HG03521 (cell line): ENCODE data around the gene NCOR2.

Experiments used
- ATAC-seq: cut with Tn5 transposase; IDR thresholded peaks from one replicate; pipeline ENCODE4 v1.9.1; 2021; ENCODE audit warnings: mild to moderate bottlenecking, moderate library complexity; ENCODE audit not compliant: unreplicated experiment

NCOR2 gene

DNA sequence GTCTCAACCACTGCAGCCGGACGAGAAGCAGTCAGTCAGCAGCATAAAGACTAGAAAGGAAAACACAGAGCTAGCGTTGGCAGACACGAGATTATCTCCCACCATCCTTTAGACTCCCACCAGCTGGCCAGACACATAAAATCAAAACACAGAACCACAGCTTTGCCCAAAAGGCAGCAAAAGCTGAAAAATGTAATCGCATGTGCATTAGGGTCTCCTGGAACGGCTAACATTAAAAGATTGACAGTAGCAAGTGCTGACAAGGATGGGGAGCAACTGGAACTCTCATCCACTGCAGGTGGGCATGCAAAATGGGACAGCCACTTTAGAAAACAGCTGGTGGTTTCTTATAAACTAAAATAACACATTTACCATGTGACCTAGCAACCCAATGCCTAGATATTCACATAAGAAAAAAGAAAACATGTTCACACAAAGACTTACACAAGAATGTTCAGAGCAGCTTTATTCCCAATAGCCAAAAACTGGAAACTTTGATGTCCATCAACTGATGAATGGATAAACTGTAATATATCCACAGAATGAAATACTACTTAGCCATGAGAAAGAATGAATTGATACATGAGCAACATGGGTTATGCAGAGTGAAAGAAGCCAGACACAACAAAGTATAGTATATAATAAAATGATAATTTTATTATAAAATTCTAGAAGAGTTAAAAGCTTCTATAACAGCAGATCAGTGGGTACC, 37.7 kb downstream of the NCOR2 start:
- ATAC-seq: no peak

DNA sequence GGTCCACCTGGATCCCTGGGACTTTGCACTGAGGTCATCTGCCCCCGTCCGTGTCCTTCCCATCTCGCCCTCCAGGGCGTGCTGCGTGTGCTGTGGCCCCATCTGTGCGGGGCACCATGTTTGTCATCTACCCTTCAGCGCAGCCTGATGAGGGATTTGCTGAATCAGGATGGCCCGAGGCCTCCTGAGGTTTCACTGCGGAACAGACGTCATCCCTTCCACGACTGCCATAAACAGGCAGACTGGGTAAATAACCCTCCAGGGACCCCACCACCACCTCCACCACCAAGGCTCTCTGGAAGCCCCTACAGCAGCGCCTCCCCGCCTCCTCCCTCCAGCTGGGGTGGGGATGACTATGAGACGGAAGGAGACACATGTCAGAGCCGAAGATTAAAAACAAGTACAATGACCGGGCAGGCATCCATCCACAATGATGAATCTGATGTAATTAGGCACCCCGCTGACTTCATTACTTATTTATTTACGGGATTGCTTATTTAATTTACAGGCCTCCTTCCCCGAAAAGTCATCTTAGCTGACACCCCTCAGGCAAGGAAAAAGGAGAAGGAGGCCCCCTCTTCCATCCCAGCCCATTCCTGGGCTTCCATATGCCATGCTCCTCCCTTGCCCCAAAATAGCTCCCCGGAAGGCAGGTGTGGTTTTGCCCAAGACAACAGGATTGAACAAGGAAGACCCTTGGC, 39.4 kb downstream of the NCOR2 start:
- ATAC-seq: no peak

DNA sequence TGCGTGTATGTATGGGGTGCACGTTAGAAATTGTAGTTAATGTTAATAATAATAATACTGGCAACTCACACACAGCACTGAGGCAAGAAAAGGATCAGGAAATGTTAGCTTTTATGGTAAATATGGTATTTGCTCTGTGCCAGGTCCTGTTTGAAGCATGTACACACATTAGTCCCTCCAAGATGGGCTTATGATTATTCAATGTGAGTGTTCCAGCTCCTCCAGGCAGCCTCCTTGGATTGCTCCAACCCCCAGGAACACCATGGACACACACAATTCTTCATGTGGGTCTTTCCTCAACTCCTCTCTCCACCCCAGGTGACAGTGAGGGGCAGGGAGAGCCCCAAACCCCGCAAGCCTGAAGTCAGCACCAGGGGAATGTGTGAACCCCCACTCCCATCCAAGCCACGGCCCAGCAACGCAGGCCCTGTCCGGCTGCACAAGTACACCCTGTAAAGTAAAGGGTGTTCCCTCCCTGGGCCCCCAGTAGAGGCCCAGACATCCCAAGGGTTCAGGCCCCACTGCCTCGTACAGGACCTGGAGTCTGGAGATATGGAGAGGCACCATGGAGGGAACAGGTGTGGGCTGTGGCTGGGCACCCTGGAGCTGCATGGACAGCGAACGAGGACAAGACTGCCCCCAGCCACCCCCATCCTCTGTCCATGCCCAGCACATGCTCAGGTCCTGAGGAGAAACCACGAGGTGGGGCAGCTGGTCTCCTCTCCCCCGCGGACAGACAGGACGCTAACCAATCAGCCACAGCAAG, 41.3 kb downstream of the NCOR2 start:
- ATAC-seq: no peak

DNA sequence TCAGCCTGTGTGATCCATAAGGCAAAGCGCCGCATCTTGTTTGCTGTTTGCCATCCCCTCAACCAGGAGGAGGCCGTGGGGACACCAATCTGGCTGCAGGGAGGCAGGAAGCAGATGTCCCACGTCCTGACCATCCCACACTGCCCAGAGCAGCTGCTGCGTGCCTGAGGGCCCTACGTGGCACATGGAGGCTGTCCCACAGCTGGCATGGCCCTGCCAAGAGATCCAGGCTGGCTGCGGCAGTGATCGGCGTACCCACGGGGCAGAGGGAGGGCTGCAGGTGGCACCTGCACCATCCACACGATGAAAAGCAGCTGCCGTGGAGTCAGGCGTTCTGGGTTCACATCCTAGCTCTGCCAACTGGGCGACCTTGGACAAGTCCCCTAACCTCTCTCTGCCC, 42.0 kb downstream of the NCOR2 start:
- no peak for ATAC-seq

DNA sequence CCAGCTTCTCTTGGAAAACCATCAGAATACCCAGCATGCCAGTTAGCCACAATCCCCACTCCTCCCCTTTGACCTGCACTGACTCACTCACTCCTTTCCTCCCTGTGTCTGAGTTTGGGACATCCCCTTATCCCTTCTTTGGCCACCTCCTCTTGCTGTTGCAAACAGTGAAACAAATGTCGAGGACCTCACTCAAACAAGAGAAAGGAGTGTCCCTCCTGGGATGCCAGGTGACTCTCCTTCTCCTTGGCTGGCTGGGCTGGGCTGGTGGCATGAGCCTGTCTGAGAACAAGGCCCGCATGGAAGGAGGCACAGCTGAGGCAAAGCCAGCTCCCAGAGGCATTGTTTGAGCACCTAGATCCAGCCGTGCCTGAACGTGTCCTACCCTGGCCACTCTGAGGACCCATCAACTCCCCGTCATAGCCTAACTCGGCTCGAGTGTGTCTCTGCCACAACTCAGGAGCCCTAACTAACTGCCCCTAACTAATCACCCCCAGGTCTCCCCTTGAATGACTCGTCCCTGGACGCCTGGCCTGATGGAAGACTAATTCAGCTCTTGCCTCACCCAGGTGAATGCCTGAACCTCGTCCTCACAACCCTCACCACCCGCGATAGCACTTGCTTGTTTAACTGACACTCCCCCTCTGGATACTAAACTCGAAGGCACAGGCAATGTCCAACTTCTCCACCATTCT, 43.0 kb downstream of the NCOR2 start:
- no peak for ATAC-seq

DNA sequence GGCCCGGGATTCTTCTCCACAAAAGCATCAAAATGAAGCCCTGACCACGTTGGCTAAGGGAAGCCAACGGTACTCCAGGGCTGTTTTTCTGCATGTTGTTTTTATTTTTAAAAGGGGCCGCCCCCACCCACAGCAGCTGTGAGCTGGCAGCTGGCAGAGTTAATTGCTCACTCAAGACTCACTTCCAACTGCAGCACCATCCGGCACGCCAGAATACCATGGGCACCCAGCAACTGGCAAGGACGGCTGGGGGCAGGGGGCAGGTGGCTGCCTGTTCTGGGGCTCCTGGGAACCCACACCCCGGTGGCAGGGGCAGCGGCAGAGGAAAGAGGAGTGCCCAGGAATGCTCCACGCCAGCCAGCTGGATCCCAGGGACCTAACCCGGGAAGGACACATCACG, 44.3 kb downstream of the NCOR2 start:
- ATAC-seq: no peak

DNA sequence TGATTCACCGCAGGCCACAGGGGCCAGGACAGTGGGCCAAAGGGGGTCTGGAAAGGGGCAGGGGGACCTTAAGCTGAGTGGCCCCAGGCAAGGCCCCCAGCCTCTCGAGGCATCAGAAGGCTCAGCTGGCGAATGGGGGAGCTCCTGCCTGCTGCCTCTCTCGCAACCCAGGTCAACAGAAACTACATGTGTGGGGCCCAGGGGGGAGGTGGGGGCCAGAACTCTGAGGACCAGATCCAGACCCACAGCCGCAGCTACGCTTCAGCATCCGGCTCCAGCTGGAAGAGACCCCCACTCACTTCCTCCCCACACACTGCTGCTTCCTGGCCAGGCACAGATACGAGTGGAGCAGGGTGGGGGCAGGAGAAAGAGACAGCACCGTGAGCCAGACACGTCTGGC, 46.5 kb downstream of the NCOR2 start:
- ATAC-seq: no peak

DNA sequence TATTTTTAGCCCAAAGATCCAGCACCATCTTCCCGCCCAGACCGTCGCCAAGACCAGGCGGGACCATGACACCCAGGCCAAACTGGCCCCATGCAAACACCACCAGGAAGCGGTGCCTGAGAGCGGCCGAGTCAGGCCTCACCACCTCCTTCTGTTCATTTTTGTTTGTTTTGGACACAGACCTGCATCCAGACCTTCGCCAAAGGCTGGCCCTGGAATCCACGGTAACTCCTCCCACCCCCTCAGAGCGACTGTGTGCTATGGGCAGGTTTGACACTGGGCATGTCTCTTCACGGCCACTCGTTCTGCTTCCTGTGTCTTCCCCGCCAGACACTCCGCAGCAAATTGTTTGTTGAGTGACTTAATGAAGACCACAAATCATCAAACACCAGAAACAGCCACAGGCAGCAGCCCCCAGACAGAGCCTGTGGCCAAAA, 47.1 kb downstream of the NCOR2 start:
- ATAC-seq: no peak

DNA sequence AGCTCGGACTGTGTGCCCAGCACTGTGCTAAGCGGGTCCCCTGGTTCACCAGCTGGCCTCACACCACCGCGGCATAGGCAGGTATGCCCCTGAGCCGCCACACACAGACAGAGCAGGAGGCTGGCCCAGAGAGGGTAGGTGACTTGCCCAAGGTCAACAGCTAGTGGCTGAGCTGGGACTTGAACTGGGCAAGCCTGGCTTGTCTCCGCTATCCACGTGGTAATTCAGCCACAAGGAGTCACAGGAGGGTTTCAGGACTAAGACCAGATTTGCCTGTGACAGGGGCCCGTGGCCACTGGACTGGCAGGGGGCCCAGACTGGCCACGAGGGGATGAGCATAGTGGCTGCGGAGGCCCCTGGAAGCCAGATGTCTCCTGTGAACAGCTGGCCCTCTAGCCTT, 47.7 kb downstream of the NCOR2 start:
- no peak for ATAC-seq

DNA sequence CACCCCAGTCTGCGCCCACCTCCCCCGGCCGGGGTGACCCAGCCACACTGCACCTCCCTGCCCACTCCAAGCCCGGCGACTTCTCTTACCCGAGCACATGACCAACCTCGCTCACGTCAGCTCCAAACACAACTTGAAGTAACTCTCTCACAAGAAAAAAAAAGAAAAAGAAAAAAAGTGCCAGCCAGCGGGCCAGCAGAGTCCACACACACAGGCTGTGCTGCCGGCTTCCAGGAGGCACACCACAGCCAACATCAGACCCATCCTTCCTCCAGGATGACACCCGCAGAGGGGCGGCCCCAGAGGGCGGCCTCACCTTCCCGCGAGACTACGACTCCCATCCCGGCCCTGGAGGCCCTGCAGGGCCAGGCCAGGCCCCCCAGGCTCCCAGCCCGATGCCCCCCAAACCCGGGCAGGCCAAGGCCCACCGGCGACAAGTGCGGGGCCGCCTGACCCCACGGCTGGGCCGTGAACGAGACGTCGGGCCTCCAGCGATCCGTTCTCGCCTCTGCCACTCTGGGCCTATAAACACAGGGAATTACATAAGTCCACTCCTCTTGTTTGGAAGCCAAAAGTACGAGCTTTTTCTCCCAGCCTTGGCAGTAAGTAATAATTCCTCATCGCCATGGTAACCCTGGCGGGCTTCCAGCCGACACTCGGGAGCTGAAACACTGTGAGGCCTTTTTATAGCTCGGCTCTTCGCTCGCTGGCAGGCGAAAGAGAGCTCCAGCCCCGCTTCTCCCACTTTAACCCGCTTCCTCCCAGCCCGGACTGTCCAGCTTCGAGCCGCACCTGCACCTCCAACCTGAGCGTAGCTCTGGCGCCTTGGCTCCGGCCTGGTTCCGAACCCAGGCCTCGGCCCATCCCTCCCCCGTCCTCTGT, 49.1 kb downstream of the NCOR2 start:
- no peak for ATAC-seq
